IPS DF 4.7 (cell line): Measurements from ENCODE around the gene CDKAL1.
"Not testable (repeated sequence)": the region's sequence is repeated elsewhere in the genome, so short reads cannot be mapped to it uniquely, and the experiment has no call there.

Source experiments
- DNase-seq: peaks from one replicate; pipeline ENCODE4 v3.0.0-alpha.2; 2013; ENCODE audit warnings: low spot score; ENCODE audit errors: extremely low read depth

CDKAL1 gene

DNA sequence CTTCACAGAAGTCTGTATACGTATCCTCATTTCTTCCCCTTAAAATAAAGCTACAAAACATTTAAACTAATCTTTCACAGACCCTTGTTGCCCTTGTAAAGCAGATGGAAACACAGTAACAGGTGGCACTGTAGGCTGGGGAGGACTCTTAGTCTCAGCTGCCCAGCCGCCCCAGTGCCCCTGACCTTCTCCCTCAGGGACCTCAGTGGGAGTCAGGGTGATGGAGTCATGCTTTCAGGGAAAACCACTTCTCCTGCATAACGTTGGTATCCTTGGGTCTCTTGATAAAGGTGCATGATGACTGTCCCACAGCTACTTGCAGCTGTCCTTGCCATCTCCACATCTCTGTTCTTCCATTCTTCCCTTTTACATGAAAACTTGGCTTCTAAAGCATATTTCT, 198.6 kb downstream of the CDKAL1 start:
- no peak for DNase-seq

DNA sequence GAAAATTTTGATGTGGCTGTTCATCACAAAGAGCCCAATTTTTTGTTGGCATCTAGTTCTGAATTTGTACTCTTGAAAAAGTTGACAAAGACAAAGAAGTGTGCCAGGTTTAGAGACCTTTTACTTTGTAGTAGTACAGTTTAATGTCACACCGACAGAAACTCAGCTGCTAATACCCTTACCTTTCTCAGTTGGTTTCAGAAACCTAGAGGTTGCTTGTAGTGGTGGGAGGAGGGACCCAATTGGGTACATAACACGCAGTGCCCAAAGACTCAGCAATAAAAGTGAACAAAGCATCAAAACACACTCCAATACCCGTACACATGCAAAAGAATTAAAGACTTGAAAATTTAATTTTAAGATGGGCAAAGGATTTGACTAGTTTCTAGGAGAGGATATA, 203.7 kb downstream of the CDKAL1 start:
- DNase-seq, result no peak

DNA sequence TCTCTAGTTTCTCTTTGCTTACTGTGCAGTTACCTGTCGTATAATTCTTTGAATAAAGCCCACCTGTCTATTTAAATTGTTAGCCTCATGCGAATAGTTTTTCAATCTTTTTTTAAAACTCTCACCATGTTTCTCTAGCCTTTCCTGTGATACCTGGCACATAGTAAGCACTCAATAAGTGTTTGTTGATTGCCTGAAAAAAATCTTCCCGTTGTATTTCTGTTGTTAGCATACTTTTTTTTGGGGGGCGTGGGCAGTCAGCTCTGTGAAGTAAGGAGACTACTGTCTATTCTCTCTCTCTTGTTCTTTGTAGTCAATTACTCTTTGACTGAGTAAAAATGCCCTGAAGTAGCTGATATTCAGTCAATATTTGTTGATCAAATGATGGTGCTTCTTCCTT, 205.8 kb downstream of the CDKAL1 start:
- DNase-seq, result no peak

DNA sequence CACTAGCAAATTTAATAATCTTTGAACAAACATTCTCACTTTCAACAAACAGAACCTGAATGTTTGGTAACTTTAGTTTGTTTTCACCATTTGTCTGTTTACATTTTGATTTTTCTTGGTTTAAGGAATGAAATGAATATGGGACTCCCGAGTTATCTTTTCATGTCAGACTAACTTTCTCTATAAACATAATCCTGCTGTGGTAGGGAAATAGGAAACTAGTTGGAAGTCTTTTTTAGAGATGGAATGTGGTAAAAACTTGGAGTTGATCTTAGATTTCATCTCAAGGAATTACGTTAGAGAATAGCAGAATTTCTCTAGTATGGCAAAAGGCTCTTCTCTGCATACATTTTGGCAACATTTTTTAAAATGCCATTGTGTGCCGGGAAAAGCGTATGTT, 206.5 kb downstream of the CDKAL1 start:
- DNase-seq, result no peak

DNA sequence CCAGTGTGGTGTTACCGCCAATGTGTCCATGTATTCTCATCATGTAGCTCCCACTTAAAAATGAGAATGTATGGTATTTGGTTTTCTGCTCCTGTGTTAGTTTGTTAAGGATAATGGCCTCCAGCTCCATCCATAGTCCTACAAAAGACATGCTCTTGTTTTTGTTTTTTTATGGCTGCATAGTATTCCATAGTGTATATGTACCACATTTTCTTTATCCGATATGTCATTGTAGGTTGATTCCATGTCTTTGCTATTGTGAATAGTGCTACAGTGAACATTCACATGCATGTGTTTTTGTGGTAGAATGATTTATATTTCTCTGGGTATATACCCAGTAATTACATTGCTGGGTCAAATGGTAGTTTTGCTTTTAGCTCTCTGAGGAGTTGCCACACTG, 207.2 kb downstream of the CDKAL1 start:
- no peak for DNase-seq

DNA sequence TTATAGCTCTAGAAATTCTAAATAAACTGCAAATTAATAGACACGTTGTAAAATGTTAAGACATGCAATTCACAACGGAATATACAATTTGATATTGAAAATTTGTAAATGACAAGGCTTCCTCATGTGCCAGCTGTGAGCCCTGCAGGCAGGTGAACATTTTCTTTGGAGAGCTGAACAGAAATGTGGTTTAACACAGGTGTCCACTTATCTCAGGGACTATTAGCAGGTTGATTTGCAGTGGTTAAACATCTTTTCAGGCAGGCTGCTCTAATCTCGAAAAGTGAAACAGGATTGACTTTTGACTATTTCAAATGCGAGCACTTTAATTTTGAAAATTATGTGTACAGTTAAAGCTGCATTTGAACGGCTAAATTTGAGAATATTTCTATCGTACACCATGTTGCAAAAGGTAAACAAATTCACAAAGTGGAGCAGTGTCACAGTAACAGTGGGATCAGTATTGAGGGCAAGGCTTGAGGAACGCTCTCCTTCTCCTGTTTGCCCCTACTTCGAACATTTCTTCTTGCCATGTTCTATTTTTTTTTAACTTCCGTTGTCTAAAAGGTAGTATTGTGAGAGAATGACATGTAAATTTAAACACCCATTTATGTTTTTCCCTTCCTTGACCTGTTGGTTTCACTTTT, 210.8 kb downstream of the CDKAL1 start:
- no peak for DNase-seq

DNA sequence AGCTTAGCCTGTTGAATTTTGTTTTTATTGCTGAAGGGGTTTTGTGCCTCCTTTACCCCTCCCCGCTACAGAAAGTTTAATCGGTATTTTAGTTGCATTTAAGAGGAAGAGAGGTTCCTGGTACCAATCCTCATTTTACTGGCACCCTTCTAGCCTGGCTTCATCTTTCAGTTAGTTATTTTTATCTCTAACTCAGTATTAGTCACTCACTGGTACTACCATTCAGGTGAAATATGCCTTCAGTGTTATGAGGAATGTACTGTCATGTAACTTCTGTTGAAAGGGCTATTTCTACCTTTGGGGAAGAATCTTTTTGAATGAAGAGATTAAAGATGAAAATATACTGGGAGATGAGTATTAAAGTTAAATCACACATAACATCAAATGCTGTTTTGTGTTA, 211.8 kb downstream of the CDKAL1 start:
- DNase-seq, result no peak

DNA sequence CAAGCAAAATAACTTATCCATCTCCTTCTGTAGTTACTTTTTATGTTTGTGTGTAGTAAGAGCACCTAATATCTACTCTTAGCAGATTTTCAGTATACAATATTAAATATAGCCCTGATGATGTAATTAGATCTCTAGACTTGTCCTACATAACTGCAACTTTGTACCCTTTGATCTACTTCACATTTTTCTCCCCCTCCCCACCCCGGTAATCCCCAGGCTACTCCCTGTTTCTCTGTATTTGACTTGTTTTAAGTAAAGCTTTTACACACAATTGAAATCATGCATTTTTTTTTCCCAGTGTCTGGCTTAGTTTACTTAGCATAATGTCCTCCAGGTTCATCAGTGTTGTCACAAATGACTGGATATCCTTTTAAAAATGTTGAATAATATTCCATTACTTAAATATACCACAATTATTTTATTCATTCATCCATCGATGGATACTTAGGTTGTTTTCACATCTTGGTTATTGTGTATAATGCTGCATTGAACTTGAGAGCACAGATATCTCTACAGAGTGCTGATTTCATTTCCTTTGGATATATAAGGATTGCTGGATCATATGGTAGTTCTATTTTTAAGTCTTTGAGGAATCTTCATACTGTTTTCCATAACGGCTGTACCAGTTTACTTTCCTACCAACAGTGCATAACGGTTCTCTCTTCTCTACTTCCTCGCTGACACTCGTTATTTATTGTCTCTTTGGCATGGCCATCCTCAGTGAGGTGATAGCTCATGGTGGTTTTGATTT, 212.7 kb downstream of the CDKAL1 start:
- no peak for DNase-seq

DNA sequence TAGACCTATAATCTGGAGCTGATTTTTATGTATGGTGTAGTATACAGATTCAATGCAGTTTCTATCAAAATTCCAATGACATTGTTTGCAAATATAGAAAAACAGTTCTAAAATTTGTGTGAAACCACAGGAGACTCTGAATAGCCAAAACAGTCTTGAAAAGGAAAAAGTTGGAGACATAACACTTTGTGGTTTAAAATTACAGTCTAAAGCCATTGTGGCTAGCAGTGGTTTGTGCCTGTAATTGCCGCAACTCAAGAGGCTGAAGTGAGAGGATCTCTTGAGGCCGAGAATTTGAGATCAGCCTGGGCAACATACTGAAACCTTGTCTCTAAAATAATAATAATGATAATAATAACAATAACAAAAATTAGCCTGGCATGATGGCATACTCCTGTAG, 213.7 kb downstream of the CDKAL1 start:
- no peak for DNase-seq

DNA sequence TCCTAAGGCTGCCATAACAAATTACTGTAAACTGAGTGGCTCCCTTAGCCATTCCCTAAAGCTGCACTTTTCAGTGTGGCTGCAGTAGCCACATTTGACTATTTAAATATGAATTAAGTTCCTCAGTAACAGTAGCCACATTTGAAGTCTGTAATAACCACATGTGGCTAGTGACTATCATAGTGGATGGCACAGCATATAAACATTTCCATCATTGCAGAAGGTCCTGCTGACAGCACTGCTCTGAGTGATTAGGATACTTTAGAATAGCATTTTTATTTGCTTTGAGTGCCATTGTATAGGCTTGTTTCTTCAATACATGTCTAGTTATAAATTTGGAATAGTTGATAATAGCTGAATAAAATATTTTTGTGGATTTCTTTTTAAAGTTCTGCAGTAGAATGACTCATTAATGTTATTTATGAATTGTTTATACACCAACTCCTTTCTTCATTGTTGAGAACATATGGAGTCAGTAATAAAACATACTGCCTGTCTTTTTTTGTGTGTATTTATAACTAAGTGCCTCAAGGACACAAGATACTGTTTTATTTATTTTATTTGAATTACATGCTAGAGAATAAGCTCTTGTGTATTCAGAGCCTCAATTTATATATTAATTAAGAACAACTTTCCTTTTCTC, 217.2 kb downstream of the CDKAL1 start:
- DNase-seq, result no peak

DNA sequence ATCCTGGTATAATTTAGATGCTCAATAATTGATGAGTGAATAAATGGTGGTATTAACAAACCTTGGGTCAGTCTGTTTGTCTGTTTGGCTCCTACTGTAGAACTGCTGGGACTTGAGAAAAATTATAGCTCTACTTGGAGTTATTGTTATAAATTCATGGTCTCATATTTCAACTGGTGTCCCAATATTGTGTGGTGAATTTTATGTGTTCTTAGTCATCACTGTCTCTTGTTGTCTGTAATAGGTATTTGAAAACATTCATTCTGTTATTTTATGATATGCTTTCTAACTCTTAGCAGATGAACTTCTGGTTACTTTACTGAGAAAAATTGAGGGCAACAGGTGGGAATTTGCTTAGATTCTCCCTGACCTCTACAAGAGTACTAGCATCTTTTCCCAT, 221.4 kb downstream of the CDKAL1 start:
- no peak for DNase-seq

DNA sequence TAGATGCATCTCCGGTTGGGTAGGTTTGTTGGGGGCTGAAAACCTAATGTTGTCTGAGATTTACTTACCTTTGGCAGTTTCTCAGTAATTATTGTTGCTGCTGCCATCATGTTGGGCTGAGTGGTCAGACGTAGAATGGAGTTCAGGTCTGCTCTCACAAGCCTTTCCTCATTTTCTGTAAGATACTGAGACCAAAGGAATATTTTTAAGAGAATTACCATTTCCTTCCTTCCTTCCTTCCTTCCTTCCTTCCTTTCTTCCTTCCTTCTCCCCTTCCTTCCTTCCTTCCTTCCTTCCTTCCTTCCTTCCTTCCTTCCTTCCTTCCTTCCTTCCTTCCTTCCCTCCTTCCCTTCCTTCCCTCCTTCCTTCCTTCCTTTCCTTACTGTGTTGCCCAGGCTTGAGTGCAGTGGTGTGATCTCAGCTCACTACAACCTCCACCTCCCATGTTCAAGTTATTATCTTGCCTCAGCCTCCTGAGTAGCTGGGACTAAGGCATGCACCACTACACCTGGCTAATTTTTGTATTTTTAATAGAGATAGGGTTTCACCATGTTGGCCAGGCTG, 222.4 kb downstream of the CDKAL1 start:
- not testable (repeated sequence) for DNase-seq

DNA sequence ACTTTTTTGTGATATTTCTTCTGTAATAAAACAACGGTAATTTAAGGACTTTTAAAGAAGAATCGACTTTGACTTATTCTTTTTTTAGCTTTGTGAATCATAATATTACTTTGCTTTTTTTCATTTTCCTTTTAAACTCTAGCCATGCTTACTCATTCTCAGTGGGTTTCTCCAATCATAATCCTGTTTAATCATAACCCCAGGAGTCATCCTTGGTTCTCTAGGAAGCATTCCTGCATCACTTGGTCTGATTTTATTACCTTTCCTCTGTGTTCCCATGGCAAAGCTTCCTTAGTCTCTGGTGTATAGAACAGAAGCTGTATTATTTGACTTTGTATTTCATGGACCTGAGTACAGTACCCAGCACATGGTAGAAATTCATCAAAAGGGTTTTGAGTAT, 223.5 kb downstream of the CDKAL1 start:
- no peak for DNase-seq

DNA sequence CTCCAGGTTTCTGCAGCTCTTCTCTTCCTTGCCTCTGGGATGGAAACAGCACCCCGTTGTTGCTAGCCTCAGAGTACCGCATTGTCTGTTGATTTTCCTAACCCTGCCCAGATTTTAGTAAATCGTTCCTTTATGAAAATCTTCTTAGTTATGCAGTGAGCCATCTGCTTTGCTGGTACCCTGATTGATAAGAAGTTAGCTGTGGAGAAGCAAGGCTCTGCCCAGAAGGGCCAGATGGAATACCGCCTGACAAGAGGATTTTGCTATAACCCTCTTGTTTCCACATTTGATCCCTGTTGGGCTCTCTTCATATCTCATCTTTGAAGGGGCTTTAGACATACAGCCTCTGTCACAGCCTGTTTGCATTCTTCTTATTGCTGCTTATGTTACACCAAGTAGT, 229.0 kb downstream of the CDKAL1 start:
- DNase-seq, result no peak

DNA sequence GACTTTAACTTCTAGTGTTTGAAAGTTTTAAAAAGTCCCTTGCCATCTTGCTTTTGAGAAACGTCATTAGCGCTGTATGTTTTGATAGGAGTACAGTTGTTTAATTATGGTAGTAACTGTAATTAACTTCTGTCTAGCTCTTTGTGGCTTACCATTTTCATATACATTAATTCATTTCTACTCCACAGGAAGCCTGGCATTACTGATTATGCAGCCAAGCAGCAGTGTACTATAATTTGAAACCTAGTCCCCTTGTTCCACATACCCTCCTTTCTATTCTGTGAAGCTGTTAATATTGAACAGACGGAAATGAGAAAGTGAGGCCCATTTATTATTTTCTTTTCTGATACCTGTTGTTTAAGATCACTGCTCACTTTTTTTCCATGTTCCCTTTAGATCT, 235.4 kb downstream of the CDKAL1 start:
- DNase-seq, result no peak

DNA sequence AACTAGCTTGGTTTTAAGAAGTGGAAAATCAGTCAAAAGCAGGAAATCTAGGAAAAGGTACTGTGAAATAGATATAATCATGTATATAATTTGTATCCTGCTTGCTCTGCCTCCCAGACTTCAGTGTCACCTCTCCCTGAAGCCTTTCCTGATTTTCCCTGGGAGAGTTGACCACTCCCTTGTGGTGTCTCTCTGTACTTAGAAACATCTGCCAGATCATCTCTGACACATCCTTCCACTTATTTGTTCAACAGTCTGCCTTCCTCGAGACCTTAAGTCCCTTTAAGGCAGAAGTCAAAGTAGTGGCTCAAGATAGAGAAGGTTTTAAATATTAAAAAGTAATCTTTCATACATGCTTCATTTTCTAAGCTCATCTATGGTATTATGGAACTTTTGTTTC, 236.5 kb downstream of the CDKAL1 start:
- no peak for DNase-seq

DNA sequence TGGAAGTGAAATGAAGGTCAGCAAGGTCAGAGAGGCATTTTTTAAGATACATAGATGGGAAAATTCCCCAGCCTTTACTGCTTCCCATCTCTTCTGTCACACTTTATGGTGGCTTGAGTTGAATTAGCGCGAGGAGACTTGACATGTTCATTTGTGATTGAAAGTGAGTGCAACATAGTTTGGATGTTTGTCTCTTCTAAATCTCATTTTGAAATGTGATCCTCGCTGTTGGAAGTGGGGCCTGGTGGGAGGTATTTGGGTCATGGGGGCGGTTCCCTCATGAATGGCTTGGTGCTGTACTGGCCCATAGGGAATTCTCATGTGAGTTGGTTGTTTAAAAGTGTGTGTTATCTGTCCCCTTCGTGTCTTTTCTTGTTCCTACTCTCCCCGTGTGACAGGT, 237.2 kb downstream of the CDKAL1 start:
- peak; percentile 19 for DNase-seq

DNA sequence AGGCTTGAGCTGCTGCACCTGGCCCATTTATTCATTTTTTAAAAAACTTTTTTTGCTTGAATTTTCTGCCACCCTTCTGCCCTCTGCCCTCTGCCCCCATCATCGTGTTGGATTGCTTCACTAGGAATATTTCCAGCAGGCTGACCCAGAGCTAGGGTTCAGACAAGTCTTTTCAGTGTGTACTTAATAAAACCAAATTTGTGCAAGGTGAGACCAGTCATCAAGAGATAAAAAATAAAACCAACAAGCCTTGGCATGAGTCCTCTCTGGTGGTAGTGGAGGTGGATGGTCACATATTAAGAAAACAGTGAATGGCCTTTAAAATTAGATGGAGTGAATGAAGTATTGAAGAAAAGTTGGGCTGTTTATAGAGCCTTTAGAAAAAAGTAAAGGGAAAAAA, 239.6 kb downstream of the CDKAL1 start:
- DNase-seq, result no peak

DNA sequence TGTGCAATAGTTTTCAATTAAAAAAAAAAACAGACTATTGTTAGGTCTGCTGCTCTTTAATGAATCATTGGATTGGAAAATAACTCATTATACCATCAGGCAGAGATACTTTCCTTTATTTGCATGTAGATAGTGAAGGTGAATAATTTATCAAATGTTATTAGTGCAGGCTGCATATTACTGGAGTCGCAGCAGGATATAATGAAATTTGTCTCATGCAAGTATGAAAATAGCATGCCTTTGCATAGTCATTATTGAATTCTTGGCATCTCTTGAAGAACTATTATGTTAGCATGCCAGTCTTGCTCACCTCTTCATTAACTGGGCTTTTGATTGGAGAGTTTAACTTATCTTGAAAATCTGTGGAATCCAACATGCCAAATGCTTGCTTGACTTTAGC, 241.7 kb downstream of the CDKAL1 start:
- DNase-seq, result no peak

DNA sequence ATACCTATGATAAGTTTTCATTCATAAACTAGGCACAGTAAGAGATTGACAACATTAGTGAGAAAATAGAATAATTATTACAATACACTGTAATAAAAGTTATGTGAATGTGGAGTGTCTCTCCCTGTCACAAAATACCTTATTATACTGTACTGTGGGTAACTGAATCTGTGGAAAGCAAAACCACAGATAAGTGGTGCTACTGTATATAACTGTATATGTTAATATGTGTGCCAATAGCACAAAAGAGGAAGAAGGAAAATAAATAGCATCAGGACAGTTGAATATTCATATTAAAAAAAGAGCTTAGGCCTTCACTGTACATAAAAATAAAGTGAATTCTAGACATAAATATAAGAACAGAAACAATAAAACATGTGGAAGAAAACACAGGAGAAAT, 243.5 kb downstream of the CDKAL1 start:
- no peak for DNase-seq

DNA sequence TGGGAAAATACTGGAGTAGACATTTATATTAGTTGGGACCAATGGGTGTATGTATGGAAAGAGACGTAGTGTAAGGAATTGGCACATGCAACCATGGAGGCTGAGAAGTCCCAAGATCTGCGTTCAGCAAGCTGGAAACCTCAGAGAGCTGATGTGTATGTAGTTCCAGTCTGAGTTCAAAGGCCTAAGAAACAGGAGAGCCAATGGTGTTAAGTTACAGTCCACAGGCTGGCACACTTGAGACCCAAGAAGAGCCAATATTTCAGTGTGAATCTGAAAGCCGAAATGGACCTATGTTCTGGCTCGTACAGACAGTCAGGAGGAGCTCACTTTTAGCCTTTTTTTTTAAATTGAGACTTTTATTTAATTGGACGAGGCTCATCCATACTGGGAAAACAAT, 244.2 kb downstream of the CDKAL1 start:
- DNase-seq, result no peak

DNA sequence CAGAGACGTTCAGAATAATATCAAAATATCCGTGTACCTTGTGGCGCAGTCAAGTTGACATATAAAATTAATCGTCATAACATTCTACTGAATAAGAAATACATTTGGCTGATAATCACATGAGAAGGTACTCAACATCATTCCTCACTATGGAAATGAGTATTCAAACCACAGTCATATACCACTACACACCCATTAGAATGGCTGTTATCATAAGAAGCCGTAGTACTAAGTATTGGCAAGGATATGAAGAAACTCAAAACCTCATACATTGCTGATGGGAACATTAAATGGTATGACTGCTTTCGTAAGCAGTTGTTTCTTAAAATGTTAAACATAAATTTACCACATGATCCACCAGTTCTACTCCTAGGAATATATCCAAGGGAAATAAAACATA, 244.7 kb downstream of the CDKAL1 start:
- no peak for DNase-seq

DNA sequence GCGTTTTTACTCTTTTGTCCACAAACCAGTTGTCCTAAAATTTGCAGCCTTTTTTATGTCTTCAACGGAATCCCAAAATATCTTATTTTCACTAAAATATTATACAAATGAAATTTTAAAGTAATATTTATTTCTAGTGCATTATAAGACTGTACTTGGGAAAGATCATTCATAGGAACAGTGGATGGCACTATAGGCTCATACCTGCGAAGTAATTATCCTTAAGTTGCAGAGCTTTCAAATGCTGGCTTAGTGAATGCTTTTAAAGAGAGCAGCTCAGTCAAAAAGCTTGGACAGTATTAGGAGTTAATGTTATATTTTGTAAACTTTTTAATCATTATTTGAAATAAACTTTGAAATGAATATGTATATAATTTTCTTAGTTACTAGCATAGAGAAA, 254.9 kb downstream of the CDKAL1 start:
- no peak for DNase-seq
